Upper lobe of right lung (tissue), 1 donor: ENCODE data around the gene TENT5C. TPM values are rescaled to one million over a fixed set of nuclear protein-coding genes. Genes with fewer than 3 reads are reported as not detected.

ENCODE experiments used
- ATAC-seq: fragments of 200-7000 bp; cut with Tn5 transposase; one replicate; pipeline ENCODE4 v1.9.1; 2020; ENCODE audit warnings: mild to moderate bottlenecking, moderate library complexity
- DNase-seq: peaks from one replicate; pipeline ENCODE4 v3.0.0-alpha.2; 2020
- H3K27ac ChIP-seq: fragments of 200-600 bp; one replicate; pipeline ENCODE4 v1.8.0; 2022
- H3K27me3 ChIP-seq: fragments of 200-600 bp; one replicate; pipeline ENCODE4 v1.8.0; 2022; ENCODE audit warnings: mild to moderate bottlenecking
- H3K36me3 ChIP-seq: fragments of 200-600 bp; one replicate; pipeline ENCODE4 v1.8.0; 2022
- H3K4me1 ChIP-seq: fragments of 200-600 bp; one replicate; pipeline ENCODE4 v1.8.0; 2022
- H3K4me3 ChIP-seq: fragments of 200-600 bp; one replicate; pipeline ENCODE4 v1.8.0; 2022; ENCODE audit warnings: mild to moderate bottlenecking
- H3K9me3 ChIP-seq: fragments of 200-600 bp; one replicate; pipeline ENCODE4 v1.8.0; 2022
- intact Hi-C: fragments of 100-400 bp; cut with DNase I; formaldehyde crosslinking; loops from one replicate; pipeline ENCODE4 v1.11.0; 2022
- total RNA-seq: library from RNA; stranded (reverse); fragmentation: NEBNext Ultra II Directional; extraction: Animal tissue kit (Norgen Biotek cat#: 25700); gene quantifications from one replicate; pipeline ENCODE4 v1.2.1, GENCODE V29; 2021
- TF ChIP-seq, protein P1 (sequence below): fragments of 200-600 bp; IDR thresholded peaks from one replicate; pipeline ENCODE4 v1.8.0; 2022; ENCODE audit warnings: antibody characterized with exemption
- donor health status: DM: no; HTN: yes; CAD: no; lungs with severe emphysema.

The TENT5C gene
- total RNA-seq, 1 donor from 2014 or later: 13.7 TPM

DNA sequence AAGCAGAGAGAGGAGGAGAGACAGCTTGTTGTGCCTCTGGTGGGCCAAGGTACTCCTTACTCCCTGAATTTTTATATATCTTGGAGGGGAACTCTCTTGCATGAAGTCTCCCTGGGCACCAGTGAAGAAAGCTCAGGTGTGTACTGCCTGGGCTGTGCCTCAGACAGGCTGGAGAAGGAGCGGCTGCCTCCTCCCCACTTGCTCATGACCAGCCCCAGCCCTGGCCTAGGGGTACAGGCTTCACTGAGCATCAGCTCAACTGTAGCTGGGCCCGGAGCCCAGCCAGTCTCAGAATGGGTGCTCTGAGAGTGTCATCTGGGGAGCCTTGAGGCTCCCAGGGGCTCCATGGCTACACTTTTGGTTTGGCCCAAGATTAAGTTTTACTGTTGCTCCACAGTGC, 44.8 kb upstream of the TENT5C start:
- TF ChIP-seq, protein P1, sequence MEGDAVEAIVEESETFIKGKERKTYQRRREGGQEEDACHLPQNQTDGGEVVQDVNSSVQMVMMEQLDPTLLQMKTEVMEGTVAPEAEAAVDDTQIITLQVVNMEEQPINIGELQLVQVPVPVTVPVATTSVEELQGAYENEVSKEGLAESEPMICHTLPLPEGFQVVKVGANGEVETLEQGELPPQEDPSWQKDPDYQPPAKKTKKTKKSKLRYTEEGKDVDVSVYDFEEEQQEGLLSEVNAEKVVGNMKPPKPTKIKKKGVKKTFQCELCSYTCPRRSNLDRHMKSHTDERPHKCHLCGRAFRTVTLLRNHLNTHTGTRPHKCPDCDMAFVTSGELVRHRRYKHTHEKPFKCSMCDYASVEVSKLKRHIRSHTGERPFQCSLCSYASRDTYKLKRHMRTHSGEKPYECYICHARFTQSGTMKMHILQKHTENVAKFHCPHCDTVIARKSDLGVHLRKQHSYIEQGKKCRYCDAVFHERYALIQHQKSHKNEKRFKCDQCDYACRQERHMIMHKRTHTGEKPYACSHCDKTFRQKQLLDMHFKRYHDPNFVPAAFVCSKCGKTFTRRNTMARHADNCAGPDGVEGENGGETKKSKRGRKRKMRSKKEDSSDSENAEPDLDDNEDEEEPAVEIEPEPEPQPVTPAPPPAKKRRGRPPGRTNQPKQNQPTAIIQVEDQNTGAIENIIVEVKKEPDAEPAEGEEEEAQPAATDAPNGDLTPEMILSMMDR: no peak

DNA sequence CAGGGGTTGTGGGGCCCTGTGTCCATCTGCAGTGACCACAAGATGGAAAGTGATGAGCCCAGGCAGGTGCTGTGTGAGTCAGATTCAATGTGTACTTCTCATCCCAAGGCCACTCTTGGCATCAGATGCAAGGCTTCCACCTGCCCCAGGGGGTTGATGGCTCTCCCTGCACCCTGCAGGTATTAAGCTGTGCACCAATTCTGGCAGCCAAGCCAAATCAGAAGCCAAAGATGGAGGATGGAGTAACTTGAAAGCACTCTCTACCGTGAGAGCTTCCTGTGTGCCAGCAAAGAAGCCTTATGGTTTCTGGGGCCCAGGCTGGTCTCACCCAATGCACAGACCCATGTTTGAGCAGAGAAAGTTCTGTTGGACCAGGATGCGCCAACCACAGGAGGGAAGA, 44.3 kb upstream of the TENT5C start:
- H3K9me3 ChIP-seq: no peaks in the 10 kb centered on the region
- intact Hi-C loops: no loop called here
- H3K27ac ChIP-seq: no peak overlapping the region
- no peak overlapping the region for H3K4me3 ChIP-seq
- ATAC-seq: no peak
- no peaks in the 10 kb centered on the region for H3K36me3 ChIP-seq
- TF ChIP-seq, protein P1: no peak
- H3K4me1 ChIP-seq: no peaks in the 10 kb centered on the region
- DNase-seq: no peak
- H3K27me3 ChIP-seq: no peaks in the 10 kb centered on the region

More for the DNA sequence above, 44.8 kb upstream of the TENT5C start:
- no peaks in the 10 kb centered on the region for H3K9me3 ChIP-seq
- H3K27me3 ChIP-seq: no peaks in the 10 kb centered on the region
- no peak overlapping the region for H3K4me3 ChIP-seq
- DNase-seq (peak; percentile 37), ATAC-seq (no peak)
- no peaks in the 10 kb centered on the region for H3K4me1 ChIP-seq
- no peak overlapping the region for H3K27ac ChIP-seq
- intact Hi-C loops: no loop called here
- no peaks in the 10 kb centered on the region for H3K36me3 ChIP-seq

DNA sequence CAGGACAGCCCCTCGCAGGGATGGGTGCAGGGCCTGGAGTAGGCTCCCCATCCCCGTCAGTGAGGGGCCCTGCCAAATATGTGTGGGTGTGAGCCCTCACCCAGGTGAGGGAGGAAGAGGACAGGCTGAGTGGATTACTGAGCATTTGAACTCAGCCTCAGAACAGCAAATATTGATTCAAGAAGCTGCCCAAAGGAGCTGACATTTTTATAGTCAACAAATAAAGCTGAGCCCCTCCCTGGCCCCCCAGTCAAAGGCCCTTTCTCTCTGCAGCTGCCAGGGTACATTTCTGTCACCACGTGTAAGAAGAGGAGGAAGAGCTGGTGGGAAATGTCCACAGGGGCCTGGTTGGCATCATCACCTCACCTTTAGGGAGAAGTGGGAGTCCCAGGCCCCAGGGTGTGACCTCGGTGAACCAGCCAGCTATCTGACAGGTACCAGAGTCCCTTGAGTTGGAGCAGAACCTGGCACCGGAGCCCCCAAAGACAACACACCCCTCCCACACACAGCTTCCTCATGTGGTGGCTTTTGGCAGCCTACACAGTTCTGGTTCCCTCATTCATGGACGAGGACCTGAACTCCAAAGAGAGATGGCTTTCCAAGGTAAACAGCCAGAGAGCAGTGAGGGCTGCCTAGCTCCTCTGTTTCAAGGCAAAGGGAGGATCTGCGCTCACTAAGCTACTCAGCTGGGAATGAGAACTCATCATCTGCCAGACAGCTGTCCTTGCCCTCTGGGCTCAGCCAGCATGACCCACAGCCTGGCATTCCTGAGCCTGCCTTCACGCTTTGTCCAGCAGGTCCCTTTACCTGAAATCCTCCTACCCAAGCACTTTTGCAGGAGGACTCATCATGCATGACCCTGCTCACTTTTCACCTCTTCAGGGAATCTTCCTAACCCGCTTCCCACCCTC, 43.0 kb upstream of the TENT5C start:
- peak; percentile 78 for ATAC-seq
- peak overlapping the region; percentile 19 for H3K27ac ChIP-seq
- intact Hi-C loops: no loop called here

DNA sequence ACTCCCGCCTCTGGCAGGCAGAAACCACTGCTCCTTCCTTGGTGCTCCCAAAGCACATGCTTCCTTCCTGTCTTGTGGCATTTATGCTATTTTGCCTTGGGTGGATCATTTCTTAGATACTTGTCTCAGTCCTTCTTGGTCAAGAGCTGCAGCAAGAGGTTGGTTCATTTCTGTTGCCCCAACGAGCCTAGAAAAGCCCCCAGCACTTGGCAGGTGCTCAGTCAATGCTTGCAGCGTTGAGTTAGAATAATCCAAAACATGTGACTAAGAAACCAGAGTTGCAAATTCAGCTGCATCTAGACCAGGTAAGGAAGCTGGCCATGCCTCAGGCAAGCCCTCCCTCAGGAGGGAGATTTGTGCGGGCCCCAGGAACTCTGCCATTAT, 42.4 kb upstream of the TENT5C start:
- ATAC-seq: no peak
- H3K4me1 ChIP-seq: no peaks in the 10 kb centered on the region
- H3K9me3 ChIP-seq: no peaks in the 10 kb centered on the region
- TF ChIP-seq, protein P1: no peak
- no peaks in the 10 kb centered on the region for H3K36me3 ChIP-seq
- intact Hi-C loops: no loop called here
- no peaks in the 10 kb centered on the region for H3K27me3 ChIP-seq
- H3K4me3 ChIP-seq: no peak overlapping the region
- H3K27ac ChIP-seq: no peak overlapping the region
- DNase-seq: no peak

More for the DNA sequence above, 43.0 kb upstream of the TENT5C start:
- TF ChIP-seq, protein P1: no peak
- H3K9me3 ChIP-seq: no peaks in the 10 kb centered on the region
- no peaks in the 10 kb centered on the region for H3K4me1 ChIP-seq
- H3K4me3 ChIP-seq: no peak overlapping the region
- peak; percentile 71 for DNase-seq
- H3K36me3 ChIP-seq: no peaks in the 10 kb centered on the region
- H3K27me3 ChIP-seq: no peaks in the 10 kb centered on the region

DNA sequence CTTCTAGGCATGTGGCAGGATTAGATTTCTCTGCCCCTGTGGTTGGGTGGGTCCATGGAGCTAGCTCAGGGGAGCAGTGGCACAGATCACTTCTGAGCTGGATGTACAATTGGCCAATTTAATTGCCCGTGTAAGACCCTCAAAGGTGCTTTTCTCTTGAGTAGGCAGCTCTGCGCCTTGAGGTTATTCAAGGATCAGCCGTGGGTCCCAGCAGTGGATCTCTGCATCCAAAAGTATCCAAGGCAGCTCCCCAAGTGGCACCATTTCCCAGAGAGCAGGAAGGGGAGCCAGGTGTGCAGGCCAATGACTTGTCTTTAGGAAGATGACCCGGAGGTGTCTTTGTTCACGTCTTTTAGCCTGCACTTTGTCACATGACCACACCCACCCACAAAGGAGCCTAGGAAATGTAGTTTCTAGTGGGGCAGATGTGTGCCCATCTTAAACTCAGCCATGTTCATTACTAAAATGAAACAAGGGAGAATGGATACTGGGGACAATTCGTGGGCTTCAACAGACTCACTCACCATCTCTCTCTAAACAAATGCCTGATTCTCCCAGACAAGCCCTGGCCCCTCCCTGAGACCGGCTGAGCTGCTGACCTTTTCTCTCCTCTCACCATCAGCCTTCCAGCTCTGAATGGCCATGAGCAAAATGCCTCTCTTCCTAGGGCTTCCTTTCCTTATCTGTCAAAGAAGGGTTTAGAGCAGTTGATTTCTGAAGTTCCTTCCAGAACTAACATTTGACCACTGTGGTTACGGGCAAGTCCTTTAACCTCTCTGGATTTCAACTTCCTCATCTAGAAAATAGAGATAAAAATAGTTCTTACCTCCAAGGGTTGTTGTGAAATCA, 41.4 kb upstream of the TENT5C start:
- Histone ChIP-seq H3K27me3 (no peaks in the 10 kb centered on the region), H3K36me3 (no peaks in the 10 kb centered on the region), H3K9me3 (no peaks in the 10 kb centered on the region), H3K4me3 (no peak overlapping the region), H3K4me1 (no peaks in the 10 kb centered on the region), H3K27ac (no peak overlapping the region)
- DNase-seq (peak; percentile 41), ATAC-seq (no peak)
- TF ChIP-seq, protein P1: no peak
- intact Hi-C loops: no loop called here
